Measurements from ENCODE around the gene NPR2.

Gene NPR2

GRCh38 chr9:35748242-35748857 is 43.0 kb upstream of the NPR2 start:
- no peak for TF ChIP-seq CTCF (IDR thresholded peaks at IDR 0.05; ENCODE audit: control extremely low read depth, extremely low read depth, low read depth, missing control alignments)
- CTCF ChIA-PET: interaction anchor here (0.8 to 13.3 kb wide), 17 partner anchors 8 to 144 kb away, joined by 3 to 134 read pairs (median 4); partner anchors contain the start of genes CREB3, HINT2, TESK1 and TLN1
- POLR2A ChIA-PET: interaction anchor here (1.4 to 3.1 kb wide), 4 partner anchors 9 to 19 kb away, joined by 3 to 20 read pairs (median 6); partner anchors contain the start of genes CREB3 and TLN1
- no peak for DNase-seq (ENCODE audit: extremely low spot score)

GRCh38 chr9:35748858-35749514 is 42.4 kb upstream of the NPR2 start, which contains the start of the genes GBA2 and RGP1:
Gene GBA2, minus strand, starts transcription at chr9:35749228. Its CDS starts 524 bp downstream, at chr9:35748704.
Gene RGP1, plus strand, starts transcription at chr9:35749287. Its CDS starts 469 bp downstream, at chr9:35749756.
- CTCF ChIA-PET: interaction anchor here (0.8 to 13.3 kb wide), 21 partner anchors 8 to 145 kb away, joined by 3 to 134 read pairs (median 4); partner anchors contain the start of genes CCDC107, CREB3, HINT2 and RMRP
- peak; percentile 87 for DNase-seq (ENCODE audit: extremely low spot score)
- POLR2A ChIA-PET: interaction anchor here (1.6 to 3.1 kb wide), 3 partner anchors 10 to 20 kb away, joined by 4 to 20 read pairs (median 9); partner anchors contain the start of genes CREB3 and TLN1
- TF ChIP-seq CTCF (IDR thresholded peaks at IDR 0.05; ENCODE audit: control extremely low read depth, extremely low read depth, low read depth, missing control alignments): no peak

- TF ChIP-seq CTCF (IDR thresholded peaks at IDR 0.05; ENCODE audit: control extremely low read depth, extremely low read depth, low read depth, missing control alignments): peak; percentile 14
- ChIA-PET POLR2A (interaction anchor here (1.6 to 3.1 kb wide), 2 partner anchors 18 to 21 kb away, joined by 4 to 20 read pairs; partner anchors contain the start of genes CREB3 and TLN1), CTCF (interaction anchor here (0.8 to 13.3 kb wide), 11 partner anchors 8 to 145 kb away, joined by 3 to 134 read pairs (median 4); partner anchors contain the start of genes CCDC107, CREB3, HINT2 and RMRP)
- DNase-seq (ENCODE audit: extremely low spot score): peak; percentile 50
Measured at GRCh38 chr9:35749515-35750255, 41.7 kb upstream of the NPR2 start.

- TF ChIP-seq CTCF (IDR thresholded peaks at IDR 0.05; ENCODE audit: control extremely low read depth, extremely low read depth, low read depth, missing control alignments): no peak
- ChIA-PET CTCF (interaction anchor here (0.8 to 13.3 kb wide), 10 partner anchors 8 to 145 kb away, joined by 3 to 134 read pairs (median 4); partner anchors contain the start of genes CCDC107, CREB3, HINT2 and RMRP), POLR2A (no interaction called here)
- DNase-seq (ENCODE audit: extremely low spot score): no peak
Measured at GRCh38 chr9:35750256-35750531, 41.2 kb upstream of the NPR2 start.

- TF ChIP-seq CTCF (IDR thresholded peaks at IDR 0.05; ENCODE audit: control extremely low read depth, extremely low read depth, low read depth, missing control alignments): no peak
- POLR2A ChIA-PET: interaction anchor here (0.6 kb wide), 1 partner anchor 30 kb away, joined by 3 read pairs; no protein-coding TSS in a partner anchor
- CTCF ChIA-PET: interaction anchor here (1.6 to 4.7 kb wide), 4 partner anchors 17 to 95 kb away, joined by 5 to 42 read pairs (median 17); partner anchors contain the start of genes CCDC107, NPR2 and RMRP
- DNase-seq (ENCODE audit: extremely low spot score): no peak
Measured at GRCh38 chr9:35753466-35753865, 37.9 kb upstream of the NPR2 start.

- DNase-seq (ENCODE audit: extremely low spot score): no peak
- ChIA-PET POLR2A (no interaction called here), CTCF (interaction anchor here (1.0 to 4.7 kb wide), 7 partner anchors 16 to 96 kb away, joined by 3 to 42 read pairs (median 6); partner anchors contain the start of genes CCDC107, CREB3, NPR2 and RMRP)
- no peak for TF ChIP-seq CTCF (IDR thresholded peaks at IDR 0.05; ENCODE audit: control extremely low read depth, extremely low read depth, low read depth, missing control alignments)
Measured at GRCh38 chr9:35754264-35754663, 37.1 kb upstream of the NPR2 start, which contains the start of gene MSMP. Gene MSMP, minus strand, starts transcription at chr9:35754276. Its CDS starts 147 bp downstream, at chr9:35754129.
